Mucosa of rectum (tissue), 2 donors: Measurements from ENCODE around the gene POLN.
A peak's percentile ranks its signal among the peaks of the same experiment; 100 is the strongest.
"Not testable (repeated sequence)": the region's sequence is repeated elsewhere in the genome, so short reads cannot be mapped to it uniquely, and the experiment has no call there.

Experiments used
- H3K27ac ChIP-seq, 2 donors: one replicate each; pipeline ENCODE4 v1.7.0; 2013; ENCODE audit warnings: inconsistent platforms in 2 of 2, low read depth in 2 of 2, low read length in 2 of 2
- H3K27me3 ChIP-seq, 2 donors: one replicate each; pipeline ENCODE4 v1.7.0; 2013; ENCODE audit warnings: low read length in 2 of 2; ENCODE audit not compliant: control insufficient read depth in 2 of 2, insufficient read depth in 2 of 2
- H3K36me3 ChIP-seq, 2 donors: one replicate each; pipeline ENCODE4 v1.7.0; 2013; ENCODE audit warnings: low read length in 2 of 2; ENCODE audit not compliant: control insufficient read depth in 2 of 2, insufficient read depth in 2 of 2
- H3K4me1 ChIP-seq, 2 donors: one replicate each; pipeline ENCODE4 v1.7.0; 2013; ENCODE audit warnings: low read length in 2 of 2, mild to moderate bottlenecking in 1 of 2; ENCODE audit not compliant: control insufficient read depth in 2 of 2, insufficient read depth in 2 of 2
- H3K4me3 ChIP-seq, 2 donors: one replicate each; pipeline ENCODE4 v1.7.0; 2013; ENCODE audit warnings: low read length in 2 of 2
- H3K9ac ChIP-seq, 2 donors: one replicate each; pipeline ENCODE4 v1.7.0; 2013; ENCODE audit warnings: low read length in 2 of 2, low read depth in 1 of 2, mild to moderate bottlenecking in 1 of 2
- H3K9me3 ChIP-seq, 2 donors: one replicate each; pipeline ENCODE4 v1.7.0; 2013; ENCODE audit warnings: low read length in 2 of 2; ENCODE audit not compliant: control insufficient read depth in 2 of 2
- donor health status: healthy.
- donor health status: Normal muscosa, but diverticular disease.

Gene POLN

DNA sequence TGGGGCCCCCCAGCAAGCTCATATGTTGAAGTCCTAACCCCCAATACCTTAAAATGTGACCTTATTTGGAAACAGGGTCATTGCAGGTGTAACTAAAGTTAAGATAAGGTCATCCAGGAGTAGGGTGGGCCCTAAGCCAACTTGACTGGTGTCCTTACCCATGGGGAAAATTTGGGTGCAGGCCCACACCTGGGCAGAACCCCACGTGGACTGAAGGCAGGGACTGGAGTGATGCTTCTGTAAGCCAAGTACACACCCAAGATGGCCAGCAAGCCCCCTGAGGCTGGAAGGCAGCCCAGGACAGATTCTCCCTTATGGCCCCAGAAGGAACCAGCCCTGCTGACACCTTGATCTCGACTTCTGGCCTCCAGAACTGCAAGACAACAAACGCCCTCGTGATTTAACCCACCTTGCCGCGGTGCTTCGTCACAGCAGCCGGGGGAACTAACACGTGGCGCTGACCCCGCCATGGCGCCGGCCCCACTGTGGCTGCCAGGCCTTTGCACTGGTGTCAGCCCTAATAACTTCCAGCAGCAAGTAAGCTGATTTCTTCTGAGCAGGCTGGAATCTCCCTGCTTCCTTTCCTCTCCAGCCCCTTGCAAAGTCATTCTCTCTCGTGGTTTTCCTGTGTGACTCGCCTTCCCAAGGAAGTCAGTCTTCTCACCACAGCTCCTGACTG, 43.2 kb upstream of the POLN start:
- Histone ChIP-seq H3K36me3 (no peaks in the 10 kb centered on the region), H3K9ac (no peak overlapping the region), H3K9me3 (no peaks in the 10 kb centered on the region), H3K4me1 (peaks cover 0 to 4% of the 10 kb centered on the region in 2 donors), H3K27me3 (no peaks in the 10 kb centered on the region), H3K4me3 (no peak overlapping the region), H3K27ac (no peak overlapping the region)

DNA sequence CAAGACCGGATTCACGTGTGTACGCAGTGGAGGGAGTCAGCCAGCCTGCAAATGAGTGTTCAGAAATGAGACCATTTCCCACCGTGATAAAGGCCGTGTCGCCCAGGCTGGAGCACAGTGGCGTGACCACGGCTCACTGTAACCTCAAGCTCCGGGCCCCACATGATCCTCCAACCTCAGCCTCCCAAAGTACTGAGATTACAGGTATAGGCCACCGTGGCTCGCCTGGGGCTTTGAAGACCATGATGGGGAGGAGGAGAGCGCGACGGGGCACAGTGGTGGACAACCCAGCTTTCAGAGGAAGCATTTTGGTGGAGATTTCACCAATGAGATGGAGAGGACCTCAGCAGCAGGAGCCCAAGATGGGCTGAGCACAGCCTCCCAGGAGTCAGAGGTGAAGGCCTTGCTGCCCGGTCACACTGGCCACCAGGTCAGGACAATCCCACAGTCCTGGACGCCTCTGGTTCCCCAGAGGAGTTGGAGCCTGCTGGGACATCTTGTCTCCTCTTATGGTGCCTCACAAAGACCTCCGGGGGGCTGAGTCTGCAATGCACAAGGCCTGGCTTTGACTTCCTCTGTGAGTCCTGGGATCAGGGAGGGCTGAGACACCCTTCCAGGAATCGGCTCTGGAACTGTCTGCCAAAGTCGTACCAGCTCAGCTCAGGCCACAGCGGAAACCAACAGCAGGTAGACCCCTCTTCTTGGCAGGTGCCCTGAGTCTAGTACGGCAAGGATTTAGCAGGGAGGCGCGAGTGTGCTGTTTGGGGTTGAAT, 42.4 kb upstream of the POLN start:
- no peak overlapping the region for H3K27ac ChIP-seq
- no peak overlapping the region for H3K4me3 ChIP-seq
- H3K36me3 ChIP-seq: no peaks in the 10 kb centered on the region
- H3K27me3 ChIP-seq: no peaks in the 10 kb centered on the region
- H3K9me3 ChIP-seq: no peaks in the 10 kb centered on the region
- H3K4me1 ChIP-seq: no peaks in the 10 kb centered on the region
- no peak overlapping the region for H3K9ac ChIP-seq

- Histone ChIP-seq H3K36me3 (no peaks in the 10 kb centered on the region), H3K27ac (no peak overlapping the region), H3K9ac (no peak overlapping the region), H3K4me3 (no peak overlapping the region), H3K4me1 (no peaks in the 10 kb centered on the region), H3K9me3 (no peaks in the 10 kb centered on the region), H3K27me3 (no peaks in the 10 kb centered on the region)
These were observed 41.3 kb upstream of the POLN start for GRCh38 chr4:2283199-2283711.

GRCh38 chr4:2281575-2282343, 39.8 kb upstream of the POLN start:
- Histone ChIP-seq H3K4me3 (no peak overlapping the region), H3K36me3 (no peaks in the 10 kb centered on the region), H3K4me1 (no peaks in the 10 kb centered on the region), H3K9ac (no peak overlapping the region), H3K27ac (peak overlapping the region in 1 of 2 donors; percentile 61), H3K9me3 (no peaks in the 10 kb centered on the region), H3K27me3 (no peaks in the 10 kb centered on the region)

DNA sequence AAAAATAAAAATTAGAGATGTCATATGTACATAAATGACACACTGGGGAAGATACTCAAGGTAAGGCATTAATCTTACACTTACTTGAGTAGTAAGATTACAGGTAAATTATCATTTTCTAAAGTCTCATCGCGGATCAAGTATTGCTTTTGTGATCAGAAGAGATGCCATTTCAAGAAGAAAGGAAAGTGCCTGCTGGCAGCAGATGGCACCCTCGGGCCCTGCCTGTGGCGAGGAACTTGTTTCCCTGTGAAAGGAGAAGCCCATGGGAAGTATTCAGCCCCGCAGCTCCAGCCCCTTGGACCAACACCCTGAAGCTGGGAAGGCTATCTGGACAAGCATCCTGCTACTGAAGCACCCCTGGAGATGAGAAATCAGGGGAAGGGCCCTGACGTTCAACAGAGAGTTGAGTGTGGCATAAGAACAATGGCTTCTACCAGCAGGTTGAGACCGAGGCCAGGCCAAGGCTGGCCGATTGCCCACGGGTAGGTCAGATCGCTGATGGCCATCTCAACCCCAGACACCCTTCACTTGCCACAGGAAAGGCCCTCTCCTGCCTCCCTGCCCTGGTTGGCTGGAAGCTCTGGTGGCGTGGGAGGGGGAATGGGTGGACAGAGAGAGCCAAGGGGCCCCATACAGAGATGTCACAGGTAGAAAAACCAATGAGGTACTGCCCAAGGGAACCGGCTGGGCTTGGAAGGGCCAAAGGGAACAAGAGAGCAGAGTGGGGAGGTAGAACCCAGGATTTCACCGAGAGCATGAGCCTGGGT, 38.8 kb upstream of the POLN start:
- no peaks in the 10 kb centered on the region for H3K9me3 ChIP-seq
- no peaks in the 10 kb centered on the region for H3K4me1 ChIP-seq
- no peaks in the 10 kb centered on the region for H3K36me3 ChIP-seq
- no peaks in the 10 kb centered on the region for H3K27me3 ChIP-seq
- no peak overlapping the region for H3K4me3 ChIP-seq
- no peak overlapping the region for H3K9ac ChIP-seq
- no peak overlapping the region for H3K27ac ChIP-seq

GRCh38 chr4:2277956-2278355, 36.0 kb upstream of the POLN start:
- Histone ChIP-seq H3K27ac (no peak overlapping the region), H3K27me3 (no peaks in the 10 kb centered on the region), H3K9me3 (no peaks in the 10 kb centered on the region), H3K4me3 (no peak overlapping the region), H3K4me1 (no peaks in the 10 kb centered on the region), H3K36me3 (peaks cover 0 to 3% of the 10 kb centered on the region in 2 donors), H3K9ac (no peak overlapping the region)

DNA sequence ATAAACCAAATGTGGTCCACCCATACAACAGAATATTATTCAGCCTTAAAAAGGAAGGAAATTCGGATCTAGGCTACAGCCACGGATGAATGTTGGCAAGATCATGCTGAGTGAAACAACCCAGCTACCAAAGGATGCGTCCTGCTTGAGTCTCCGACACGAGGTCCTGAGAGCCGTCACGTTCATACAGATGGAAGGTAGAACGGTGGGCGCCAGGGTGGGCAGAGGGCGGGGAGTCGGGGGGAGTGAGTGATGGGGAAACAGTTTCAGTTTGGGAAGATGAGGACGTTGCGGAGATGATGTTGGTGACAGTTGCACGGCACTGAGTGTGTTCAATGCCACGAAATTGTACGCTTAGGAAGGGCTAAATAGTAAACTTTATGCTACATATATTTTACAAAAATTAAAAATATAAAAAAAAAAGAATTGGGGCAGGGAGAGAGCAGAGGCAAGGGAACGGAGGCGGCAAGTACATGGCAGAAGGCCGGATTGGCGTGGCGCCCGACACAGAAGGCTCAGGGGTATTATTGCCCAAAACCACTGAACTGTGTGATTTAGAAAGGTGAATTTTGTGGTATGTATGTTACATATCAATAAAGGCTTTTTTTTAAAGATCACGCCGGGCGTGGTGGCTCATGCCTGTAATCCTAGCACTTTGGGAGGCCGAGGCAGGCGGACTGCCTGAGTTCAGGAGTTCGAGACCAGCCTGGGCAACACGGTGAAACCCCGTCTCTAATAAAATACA, 34.8 kb upstream of the POLN start:
- no peak overlapping the region for H3K9ac ChIP-seq
- H3K36me3 ChIP-seq: peaks cover 4% of the 10 kb centered on the region in 2 donors
- no peaks in the 10 kb centered on the region for H3K4me1 ChIP-seq
- no peaks in the 10 kb centered on the region for H3K27me3 ChIP-seq
- no peak overlapping the region for H3K27ac ChIP-seq
- no peak overlapping the region for H3K4me3 ChIP-seq
- no peaks in the 10 kb centered on the region for H3K9me3 ChIP-seq

DNA sequence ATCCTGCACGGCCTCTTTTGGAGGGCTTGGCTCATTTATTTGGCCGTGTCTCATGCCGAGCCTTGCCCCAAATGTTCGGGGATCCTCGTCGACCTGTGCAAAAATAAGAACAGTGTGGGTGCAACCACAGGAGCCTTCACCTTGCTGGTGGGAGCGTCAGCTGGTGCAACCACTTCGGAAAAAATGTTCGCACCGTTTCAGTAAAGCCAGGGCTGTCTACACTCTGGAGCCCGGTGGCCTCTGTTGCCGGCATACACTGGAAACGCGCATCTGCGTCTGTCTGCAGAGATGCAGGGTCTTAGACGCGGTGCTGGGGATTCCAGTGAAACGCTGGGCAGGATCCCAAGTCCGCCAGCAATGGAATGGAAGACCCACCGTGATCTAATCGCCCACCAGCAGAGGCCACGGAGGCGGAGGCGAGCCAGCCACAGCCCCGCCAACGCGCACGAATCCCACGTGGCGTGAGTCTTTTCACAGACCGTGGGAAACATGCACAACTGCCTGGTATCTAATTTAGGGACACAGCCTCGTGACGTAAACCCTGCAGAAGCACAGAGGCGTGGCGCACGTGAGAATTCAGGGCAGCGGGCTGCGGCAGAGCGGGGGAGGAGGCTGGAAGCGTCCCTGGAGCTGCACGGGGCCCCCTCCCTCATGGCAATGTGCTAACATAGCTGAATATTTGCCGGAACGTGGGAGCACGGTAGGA, 33.8 kb upstream of the POLN start:
- Histone ChIP-seq H3K9me3 (no peaks in the 10 kb centered on the region), H3K27ac (no peak overlapping the region), H3K9ac (no peak overlapping the region), H3K36me3 (peaks cover 4% of the 10 kb centered on the region in 2 donors), H3K4me3 (no peak overlapping the region), H3K27me3 (no peaks in the 10 kb centered on the region), H3K4me1 (no peaks in the 10 kb centered on the region)

DNA sequence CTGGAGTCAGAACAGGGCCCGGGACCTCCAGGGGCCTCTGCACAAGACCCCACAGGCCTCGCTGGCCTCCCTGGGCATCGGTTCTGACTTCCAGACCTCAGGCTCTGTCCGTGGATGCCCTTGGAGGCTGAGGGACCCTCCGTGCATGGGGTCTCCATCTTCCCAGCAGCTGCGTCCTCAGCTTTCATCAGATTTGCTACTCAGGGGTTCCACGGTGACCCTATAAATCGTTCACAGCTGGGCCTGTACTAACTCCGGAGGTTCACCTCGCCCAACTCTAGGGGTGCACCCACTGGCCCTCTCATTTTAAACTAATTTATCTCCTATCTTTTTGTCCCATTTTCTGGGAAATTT, 33.1 kb upstream of the POLN start:
- not testable (repeated sequence) for H3K4me1 ChIP-seq, H3K36me3 ChIP-seq, H3K27me3 ChIP-seq, H3K27ac ChIP-seq, H3K9me3 ChIP-seq, H3K9ac ChIP-seq, H3K4me3 ChIP-seq
